Fibroblast of skin of right quadriceps (primary cell): Measurements from ENCODE around the gene SPRN.
"Not testable (repeated sequence)": the region's sequence is repeated elsewhere in the genome, so short reads cannot be mapped to it uniquely, and the experiment has no call there.

Experiments used
- DNase-seq: peaks from one replicate; pipeline ENCODE4 v3.0.0-alpha.2; 2013

The SPRN gene

GRCh38 chr10:133405272-133405671 lies 19.2 kb downstream of the SPRN start:
- peak; percentile 23 for DNase-seq

- no peak for DNase-seq
These were observed 20.6 kb downstream of the SPRN start for GRCh38 chr10:133403784-133404183.

- DNase-seq, result no peak
These were observed 21.1 kb downstream of the SPRN start for GRCh38 chr10:133403359-133403758.

- DNase-seq, result no peak
These were observed 22.3 kb downstream of the SPRN start for GRCh38 chr10:133401981-133402725.

- DNase-seq, result no peak
These were observed 22.9 kb downstream of the SPRN start for GRCh38 chr10:133401500-133401899.

GRCh38 chr10:133400624-133401424 lies 23.6 kb downstream of the SPRN start:
- DNase-seq, result no peak

GRCh38 chr10:133399123-133399601 lies 25.3 kb downstream of the SPRN start:
- DNase-seq, result no peak

GRCh38 chr10:133397938-133398337 lies 26.5 kb downstream of the SPRN start:
- DNase-seq, result no peak

GRCh38 chr10:133396035-133396624 lies 28.3 kb downstream of the SPRN start:
- no peak for DNase-seq

GRCh38 chr10:133394801-133395221 lies 29.6 kb downstream of the SPRN start:
- DNase-seq, result no peak

GRCh38 chr10:133394064-133394663 lies 30.3 kb downstream of the SPRN start, which contains the start of gene MTG1:
Gene MTG1, plus strand, starts transcription at chr10:133394157. Its CDS starts 64 bp downstream, at chr10:133394221.
- DNase-seq, result peak; percentile 91

GRCh38 chr10:133393401-133394063 lies 30.9 kb downstream of the SPRN start:
- DNase-seq, result no peak

GRCh38 chr10:133391761-133392518 lies 32.5 kb downstream of the SPRN start:
- no peak for DNase-seq

GRCh38 chr10:133391249-133391635 lies 33.2 kb downstream of the SPRN start:
- no peak for DNase-seq

GRCh38 chr10:133390597-133391248 lies 33.7 kb downstream of the SPRN start:
- no peak for DNase-seq

- DNase-seq, result no peak
These were observed 35.2 kb downstream of the SPRN start for GRCh38 chr10:133388973-133389818.

GRCh38 chr10:133388236-133388972 lies 36.0 kb downstream of the SPRN start:
- no peak for DNase-seq

- not testable (repeated sequence) for DNase-seq
These were observed 37.5 kb downstream of the SPRN start for GRCh38 chr10:133386951-133387350.

GRCh38 chr10:133385214-133385613 lies 39.2 kb downstream of the SPRN start:
- DNase-seq, result no peak
